Prostate gland (tissue), 2 donors: Measurements from ENCODE around the gene ITPKB. TPM values are rescaled to one million over a fixed set of nuclear protein-coding genes. Genes with fewer than 3 reads are reported as not detected.
A peak's percentile ranks its signal among the peaks of the same experiment; 100 is the strongest.

Experiments used
- DNase-seq: peaks from one replicate; pipeline ENCODE4 v3.0.0-alpha.2; 2019; ENCODE audit warnings: low spot score
- H3K27ac ChIP-seq, 2 donors: fragments of 200-600 bp; sonication (generic); 2 replicates each; pipeline ENCODE4 v1.5.1; 2017 to 2019
- H3K27me3 ChIP-seq: fragments of 200-600 bp; sonication (generic); replicated peaks from 2 replicates; pipeline ENCODE4 v1.5.1; 2019; ENCODE audit not compliant: insufficient read depth
- H3K36me3 ChIP-seq, 2 donors: fragments of 200-600 bp; sonication (generic); 1 replicate in 1 of 2; 2 replicates in 1 of 2; pipeline versions ENCODE4 v1.5.1 to v1.8.1; 2017 to 2019
- H3K4me1 ChIP-seq: fragments of 200-600 bp; sonication (generic); replicated peaks from 2 replicates; pipeline ENCODE4 v1.5.1; 2019
- H3K4me3 ChIP-seq, 2 donors: fragments of 200-600 bp; sonication (generic); 2 replicates each; pipeline ENCODE4 v1.5.1; 2017 to 2019
- H3K9me3 ChIP-seq: fragments of 200-600 bp; sonication (generic); 2 replicates; pipeline ENCODE4 v1.5.1; 2017
- CTCF ChIP-seq, 4 experiments: fragments of 200-600 bp in 2 of 4; fragments of 450-650 bp in 2 of 4; sonication (generic) in 2 of 4; IDR thresholded peaks; 1 replicate in 3 of 4; 2 replicates in 1 of 4; pipeline ENCODE4 v1.5.1; 2016 to 2019; ENCODE audit warnings: antibody characterized with exemption in 4 of 4, mild to moderate bottlenecking in 2 of 4, moderate library complexity in 2 of 4
- POLR2A ChIP-seq: fragments of 450-650 bp; IDR thresholded peaks from one replicate; pipeline ENCODE4 v1.6.1; 2016; ENCODE audit warnings: antibody characterized with exemption, mild to moderate bottlenecking
- POLR2AphosphoS5 ChIP-seq: sonication (generic); formaldehyde crosslinking; IDR thresholded peaks from one replicate; pipeline ENCODE4 v1.6.1; 2017; ENCODE audit warnings: antibody characterized with exemption
- WGBS: methylation state at CpG from one replicate; pipeline ENCODE4 v1.1.5; 2018; 5-methylcytosine and 5-hydroxymethylcytosine counted together
- intact Hi-C: fragments of 100-400 bp; cut with DNase I; formaldehyde crosslinking; loops from one replicate; pipeline ENCODE4 v1.14.2; 2022
- total RNA-seq, 2 donors: library from RNA; depleted of rRNA; stranded (reverse); fragments of >200 nt; gene quantifications; one replicate each; pipeline ENCODE4 v1.1.0, GENCODE V29; 2016

ITPKB gene
- total RNA-seq, 2 donors from 2014 or later, result 47.5 to 49.2 TPM

- 6% methylated on average over 22 of the region's 22 CpGs for WGBS
- Histone ChIP-seq H3K4me1 (peaks cover 11% of the 10 kb centered on the region), H3K9me3 (no peaks in the 10 kb centered on the region), H3K27me3 (no peaks in the 10 kb centered on the region), H3K27ac (peak overlapping the region; percentile 95 to 97), H3K36me3 (no peaks in the 10 kb centered on the region), H3K4me3 (peak overlapping the region; percentile 27 to 32)
- peak in 2 of 4 experiments; percentile 3 to 9 for TF ChIP-seq CTCF (IDR thresholded peaks at IDR 0.05)
- TF ChIP-seq POLR2A, result peak; percentile 71
- peak; percentile 93 for TF ChIP-seq POLR2AphosphoS5
- peak; percentile 85 for DNase-seq
- intact Hi-C loops, result no loop called here
Measured at GRCh38 chr1:226679853-226680516, 59.1 kb downstream of the ITPKB start.

GRCh38 chr1:226679262-226679661, 59.8 kb downstream of the ITPKB start:
- H3K27ac ChIP-seq, result peak overlapping the region; percentile 95 to 97
- H3K9me3 ChIP-seq, result no peaks in the 10 kb centered on the region
- TF ChIP-seq POLR2AphosphoS5 (no peak), POLR2A (no peak), CTCF (IDR thresholded peaks at IDR 0.05) (no peak)
- peaks cover 14% of the 10 kb centered on the region for H3K4me1 ChIP-seq
- intact Hi-C loops, result no loop called here
- DNase-seq, result no peak
- H3K27me3 ChIP-seq, result no peaks in the 10 kb centered on the region
- H3K4me3 ChIP-seq, result no peak overlapping the region
- H3K36me3 ChIP-seq, result no peaks in the 10 kb centered on the region
- 45% methylated on average over 2 of the region's 2 CpGs for WGBS

- WGBS, result 90% methylated on average over 8 of the region's 8 CpGs
- Histone ChIP-seq H3K4me3 (no peak overlapping the region), H3K36me3 (no peaks in the 10 kb centered on the region), H3K27me3 (no peaks in the 10 kb centered on the region), H3K9me3 (no peaks in the 10 kb centered on the region), H3K4me1 (peaks cover 14% of the 10 kb centered on the region), H3K27ac (peak overlapping the region; percentile 95 to 97)
- intact Hi-C loops, result no loop called here
- TF ChIP-seq CTCF (IDR thresholded peaks at IDR 0.05), result no peak
- TF ChIP-seq POLR2A, result no peak
- TF ChIP-seq POLR2AphosphoS5, result no peak
- no peak for DNase-seq
Measured at GRCh38 chr1:226678701-226679100, 60.4 kb downstream of the ITPKB start.

GRCh38 chr1:226678251-226678650, 60.8 kb downstream of the ITPKB start:
- no peaks in the 10 kb centered on the region for H3K27me3 ChIP-seq
- H3K36me3 ChIP-seq, result no peaks in the 10 kb centered on the region
- WGBS, result 84% methylated on average over 2 of the region's 2 CpGs
- H3K27ac ChIP-seq, result peak overlapping the region; percentile 95 to 97
- no peak overlapping the region for H3K4me3 ChIP-seq
- no peaks in the 10 kb centered on the region for H3K9me3 ChIP-seq
- H3K4me1 ChIP-seq, result peaks cover 17% of the 10 kb centered on the region
- intact Hi-C loops, result no loop called here
- no peak for TF ChIP-seq POLR2A
- no peak for TF ChIP-seq CTCF (IDR thresholded peaks at IDR 0.05)
- TF ChIP-seq POLR2AphosphoS5, result no peak
- DNase-seq, result no peak
